ENCODE measurements around the gene EMC6.

The EMC6 gene

GRCh38 chr17:3636908-3637373, 31.7 kb upstream of the EMC6 start:
- no peak for TF ChIP-seq FOXP2 (optimal IDR thresholded peaks at IDR 0.05; ENCODE audit: borderline replicate concordance, extremely low read depth, extremely low read length, insufficient read depth)

GRCh38 chr17:3639981-3640596, 28.5 kb upstream of the EMC6 start:
- TF ChIP-seq, protein P1, sequence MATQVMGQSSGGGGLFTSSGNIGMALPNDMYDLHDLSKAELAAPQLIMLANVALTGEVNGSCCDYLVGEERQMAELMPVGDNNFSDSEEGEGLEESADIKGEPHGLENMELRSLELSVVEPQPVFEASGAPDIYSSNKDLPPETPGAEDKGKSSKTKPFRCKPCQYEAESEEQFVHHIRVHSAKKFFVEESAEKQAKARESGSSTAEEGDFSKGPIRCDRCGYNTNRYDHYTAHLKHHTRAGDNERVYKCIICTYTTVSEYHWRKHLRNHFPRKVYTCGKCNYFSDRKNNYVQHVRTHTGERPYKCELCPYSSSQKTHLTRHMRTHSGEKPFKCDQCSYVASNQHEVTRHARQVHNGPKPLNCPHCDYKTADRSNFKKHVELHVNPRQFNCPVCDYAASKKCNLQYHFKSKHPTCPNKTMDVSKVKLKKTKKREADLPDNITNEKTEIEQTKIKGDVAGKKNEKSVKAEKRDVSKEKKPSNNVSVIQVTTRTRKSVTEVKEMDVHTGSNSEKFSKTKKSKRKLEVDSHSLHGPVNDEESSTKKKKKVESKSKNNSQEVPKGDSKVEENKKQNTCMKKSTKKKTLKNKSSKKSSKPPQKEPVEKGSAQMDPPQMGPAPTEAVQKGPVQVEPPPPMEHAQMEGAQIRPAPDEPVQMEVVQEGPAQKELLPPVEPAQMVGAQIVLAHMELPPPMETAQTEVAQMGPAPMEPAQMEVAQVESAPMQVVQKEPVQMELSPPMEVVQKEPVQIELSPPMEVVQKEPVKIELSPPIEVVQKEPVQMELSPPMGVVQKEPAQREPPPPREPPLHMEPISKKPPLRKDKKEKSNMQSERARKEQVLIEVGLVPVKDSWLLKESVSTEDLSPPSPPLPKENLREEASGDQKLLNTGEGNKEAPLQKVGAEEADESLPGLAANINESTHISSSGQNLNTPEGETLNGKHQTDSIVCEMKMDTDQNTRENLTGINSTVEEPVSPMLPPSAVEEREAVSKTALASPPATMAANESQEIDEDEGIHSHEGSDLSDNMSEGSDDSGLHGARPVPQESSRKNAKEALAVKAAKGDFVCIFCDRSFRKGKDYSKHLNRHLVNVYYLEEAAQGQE (IDR thresholded peaks at IDR 0.05; ENCODE audit: insufficient read depth in 1 of 2, low read depth in 2 of 2, low read length in 2 of 2) = no peak

DNA sequence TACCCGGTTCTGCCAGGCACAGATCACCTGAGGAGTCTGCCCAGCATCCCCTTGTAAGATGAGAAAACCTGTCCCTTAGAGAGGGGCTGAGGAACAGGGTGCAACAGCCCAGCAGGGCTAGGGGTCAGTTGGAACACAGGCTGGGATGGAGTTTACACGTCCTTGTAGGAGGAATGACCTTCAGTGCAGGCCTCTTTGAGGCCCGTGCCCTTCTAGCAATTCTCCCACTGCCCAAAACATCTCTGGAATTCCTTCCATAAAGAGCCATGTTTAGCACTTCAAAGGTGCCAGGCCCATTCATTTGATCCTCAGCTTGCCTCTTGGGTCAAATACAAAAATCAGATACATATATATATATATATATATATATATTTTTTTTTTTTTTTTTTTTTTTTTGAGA, 27.6 kb upstream of the EMC6 start:
- TF ChIP-seq, protein P1 (IDR thresholded peaks at IDR 0.05; ENCODE audit: insufficient read depth in 1 of 2, low read depth in 2 of 2, low read length in 2 of 2) = no peak
- no peak for TF ChIP-seq SIN3A (IDR thresholded peaks at IDR 0.05; ENCODE audit: borderline replicate concordance, insufficient read depth, low read length)

DNA sequence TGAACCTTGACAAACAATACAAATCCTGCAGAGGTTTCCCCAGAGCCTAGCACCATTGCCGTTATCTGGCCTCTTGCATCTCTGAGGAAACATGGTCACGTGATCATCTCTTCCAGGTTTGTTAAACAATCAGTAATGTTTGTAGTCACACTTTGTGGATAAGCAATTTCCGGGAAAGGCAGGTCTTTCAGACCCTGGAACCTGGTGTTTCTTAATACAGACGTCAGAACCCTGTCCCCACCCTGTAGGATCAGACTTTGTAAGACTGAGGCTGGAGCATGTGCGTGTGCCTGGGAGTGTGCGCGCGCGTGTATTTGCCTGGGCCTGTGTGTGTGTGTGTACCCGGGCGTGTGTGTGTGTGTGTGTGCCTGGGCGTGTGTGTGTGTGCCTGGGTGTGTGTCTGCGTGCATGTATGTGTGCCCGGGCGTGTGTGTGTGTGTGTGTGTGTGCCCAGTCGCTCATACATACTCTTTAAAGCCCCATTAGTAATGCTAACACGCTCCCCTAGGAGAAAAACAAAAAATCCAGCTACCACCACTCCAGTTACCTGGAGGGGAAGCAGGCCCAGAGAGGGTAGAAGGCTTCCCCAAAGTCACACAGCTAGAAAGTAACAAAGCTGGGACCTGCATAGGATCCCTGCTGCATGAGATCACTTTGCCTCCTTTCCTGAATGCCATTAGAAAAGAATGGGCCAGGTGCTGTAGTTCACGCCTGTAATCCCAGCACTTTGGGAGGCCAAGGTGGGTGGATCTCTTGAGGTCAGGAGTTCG, 26.7 kb upstream of the EMC6 start:
- TF ChIP-seq SIN3A (IDR thresholded peaks at IDR 0.05; ENCODE audit: borderline replicate concordance, insufficient read depth, low read length) = no peak
- no peak for TF ChIP-seq TAF1 (IDR thresholded peaks at IDR 0.05; ENCODE audit: borderline replicate concordance, insufficient read depth, low read length)
- TF ChIP-seq, protein P1 (IDR thresholded peaks at IDR 0.05; ENCODE audit: insufficient read depth in 1 of 2, low read depth in 2 of 2, low read length in 2 of 2) = no peak

DNA sequence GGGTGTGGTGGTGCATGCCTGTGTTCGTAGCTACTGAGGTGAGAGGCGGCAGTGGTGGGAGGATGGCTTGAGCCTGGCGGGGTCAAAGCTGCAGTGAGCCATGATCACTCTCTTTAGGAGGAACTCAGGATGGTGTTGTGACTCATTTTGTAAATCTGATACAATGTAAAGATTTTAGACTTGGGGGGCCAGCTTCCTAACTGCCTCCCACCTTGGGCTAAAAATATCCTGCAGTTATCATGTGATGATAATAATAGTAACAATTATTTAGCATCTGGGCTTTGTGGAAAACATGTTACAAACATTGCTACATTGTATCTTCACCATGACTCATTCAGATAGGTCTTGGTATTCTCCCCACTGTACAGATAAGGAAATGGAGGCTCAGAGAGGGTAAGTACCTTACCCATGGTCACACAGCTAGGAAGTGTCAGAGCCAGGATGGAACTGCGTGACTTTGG, 24.7 kb upstream of the EMC6 start:
- TF ChIP-seq FOXP2 (optimal IDR thresholded peaks at IDR 0.05; ENCODE audit: borderline replicate concordance, extremely low read depth, extremely low read length, insufficient read depth) = no peak
- TF ChIP-seq, protein P1 (IDR thresholded peaks at IDR 0.05; ENCODE audit: insufficient read depth in 1 of 2, low read depth in 2 of 2, low read length in 2 of 2) = no peak
- no peak for TF ChIP-seq TAF1 (IDR thresholded peaks at IDR 0.05; ENCODE audit: borderline replicate concordance, insufficient read depth, low read length)
- TF ChIP-seq SIN3A (IDR thresholded peaks at IDR 0.05; ENCODE audit: borderline replicate concordance, insufficient read depth, low read length) = no peak
- no peak for TF ChIP-seq POLR2AphosphoS5 (IDR thresholded peaks at IDR 0.05; ENCODE audit: low read depth, low read length)

All from PFSK-1 (cell line).